ENCODE measurements around the gene ISG15. TPM values are rescaled to one million over a fixed set of nuclear protein-coding genes. Genes with fewer than 3 reads are reported as not detected.

Gene ISG15
- total and polyA plus RNA-seq, 9 of the 15 experiments (the other 6 are each of a cell fraction or from before 2014, with no cell fraction given) = 0.40 to 58.3 (median 12.2) TPM

DNA sequence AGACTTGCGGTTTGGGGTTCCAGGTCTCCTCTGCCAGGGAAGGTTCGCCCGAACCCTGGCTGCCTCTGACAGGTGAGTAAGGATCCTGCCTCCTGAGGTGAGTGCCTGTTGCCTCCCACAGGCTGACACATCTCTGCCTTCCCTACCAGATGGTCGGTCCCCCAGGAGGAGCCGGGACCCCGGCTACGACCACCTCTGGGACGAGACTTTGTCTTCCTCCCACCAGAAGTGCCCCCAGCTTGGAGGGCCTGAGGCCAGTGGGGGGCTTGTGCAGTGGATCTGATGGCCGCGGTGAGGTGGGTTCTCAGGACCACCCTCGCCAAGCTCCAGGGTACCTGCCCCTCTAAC lies 39.0 kb upstream of the ISG15 start:
- FAIRE-seq = no peak

More for the DNA sequence above, 39.0 kb upstream of the ISG15 start:
- intact Hi-C loops (cut with micrococcal nuclease) (no loop called here), in situ Hi-C loops (cut with MboI) (no loop called here)
- ATAC-seq (no peak), DNase-seq (ENCODE audit: extremely low read depth in 1 of 4, low spot score in 3 of 4) (no peak)
- Histone ChIP-seq H3K9me1 (ENCODE audit: control insufficient read depth, insufficient read depth, low read length) (no peaks in the 10 kb centered on the region), H3K27ac (ENCODE audit: extremely low read depth, low read depth, low read length) (no peak overlapping the region), H3K4me3 (no peak overlapping the region), H3K27me3 (ENCODE audit: control insufficient read depth in 2 of 2, insufficient read depth in 2 of 2, low read length in 2 of 2) (peaks cover 4 to 49% of the 10 kb centered on the region in 2 experiments; a peak in 3 of 5 replicates), H3K36me3 (ENCODE audit: control insufficient read depth, insufficient read depth, low read length) (no peaks in the 10 kb centered on the region), H3K79me2 (ENCODE audit: control insufficient read depth, insufficient read depth, low read length) (no peaks in the 10 kb centered on the region), H4K20me1 (replicated peaks; ENCODE audit: control insufficient read depth, insufficient read depth, low read length) (no peaks in the 10 kb centered on the region), H3K4me2 (ENCODE audit: insufficient read depth, low read length) (no peak overlapping the region), H3K4me1 (replicated peaks in 1 of 2; ENCODE audit: control insufficient read depth in 2 of 2, insufficient read depth in 2 of 2, low read length in 2 of 2) (peaks cover 0 to 74% of the 10 kb centered on the region in 2 experiments; a peak in 3 of 5 replicates), H3K9ac (ENCODE audit: insufficient read depth in 1 of 2, low read depth in 2 of 2, low read length in 2 of 2) (no peak overlapping the region), H2AFZ (ENCODE audit: low read depth, low read length) (no peak overlapping the region), H3K9me3 (replicated peaks; ENCODE audit: control insufficient read depth, insufficient read depth, low read depth, low read length) (peaks cover 3% of the 10 kb centered on the region)
- POLR2A ChIA-PET = interaction anchor here (1.0 kb wide), 1 partner anchor 9 kb away, joined by 3 read pairs; no protein-coding TSS in a partner anchor
- no TSS peak for BruUV-seq (replicated peaks)
- WGBS (ENCODE audit: insufficient coverage, low coverage, missing lambda C conversion rate) = 36% methylated on average over 11 of the region's 11 CpGs
- TF ChIP-seq KDM4B (IDR thresholded peaks at IDR 0.05; ENCODE audit: borderline replicate concordance in 2 of 2, low read depth in 1 of 2) (no peak), ZNF23 (CRISPR knock-in tag; IDR thresholded peaks at IDR 0.05) (no peak), CEBPG (CRISPR knock-in tag; IDR thresholded peaks at IDR 0.05) (no peak), CEBPG (tag; conservative IDR thresholded peaks at IDR 0.05 in 1 of 2, IDR thresholded peaks at IDR 0.05 in 1 of 2) (no peak), SIN3A (IDR thresholded peaks at IDR 0.05; ENCODE audit: borderline replicate concordance in 2 of 2, control insufficient read depth in 1 of 2, low read depth in 2 of 2, low read length in 2 of 2) (no peak), PCBP1 (IDR thresholded peaks at IDR 0.05; ENCODE audit: low read depth, low read length, poor library complexity, severe bottlenecking) (peak; percentile 17), PML (IDR thresholded peaks at IDR 0.05; ENCODE audit: low read length) (no peak)
- TF ChIP-seq, protein P1, sequence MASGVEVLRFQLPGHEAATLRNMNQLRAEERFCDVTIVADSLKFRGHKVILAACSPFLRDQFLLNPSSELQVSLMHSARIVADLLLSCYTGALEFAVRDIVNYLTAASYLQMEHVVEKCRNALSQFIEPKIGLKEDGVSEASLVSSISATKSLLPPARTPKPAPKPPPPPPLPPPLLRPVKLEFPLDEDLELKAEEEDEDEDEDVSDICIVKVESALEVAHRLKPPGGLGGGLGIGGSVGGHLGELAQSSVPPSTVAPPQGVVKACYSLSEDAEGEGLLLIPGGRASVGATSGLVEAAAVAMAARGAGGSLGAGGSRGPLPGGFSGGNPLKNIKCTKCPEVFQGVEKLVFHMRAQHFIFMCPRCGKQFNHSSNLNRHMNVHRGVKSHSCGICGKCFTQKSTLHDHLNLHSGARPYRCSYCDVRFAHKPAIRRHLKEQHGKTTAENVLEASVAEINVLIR (CRISPR knock-in tag; IDR thresholded peaks at IDR 0.05) = no peak
- TF ChIP-seq, protein P2, sequence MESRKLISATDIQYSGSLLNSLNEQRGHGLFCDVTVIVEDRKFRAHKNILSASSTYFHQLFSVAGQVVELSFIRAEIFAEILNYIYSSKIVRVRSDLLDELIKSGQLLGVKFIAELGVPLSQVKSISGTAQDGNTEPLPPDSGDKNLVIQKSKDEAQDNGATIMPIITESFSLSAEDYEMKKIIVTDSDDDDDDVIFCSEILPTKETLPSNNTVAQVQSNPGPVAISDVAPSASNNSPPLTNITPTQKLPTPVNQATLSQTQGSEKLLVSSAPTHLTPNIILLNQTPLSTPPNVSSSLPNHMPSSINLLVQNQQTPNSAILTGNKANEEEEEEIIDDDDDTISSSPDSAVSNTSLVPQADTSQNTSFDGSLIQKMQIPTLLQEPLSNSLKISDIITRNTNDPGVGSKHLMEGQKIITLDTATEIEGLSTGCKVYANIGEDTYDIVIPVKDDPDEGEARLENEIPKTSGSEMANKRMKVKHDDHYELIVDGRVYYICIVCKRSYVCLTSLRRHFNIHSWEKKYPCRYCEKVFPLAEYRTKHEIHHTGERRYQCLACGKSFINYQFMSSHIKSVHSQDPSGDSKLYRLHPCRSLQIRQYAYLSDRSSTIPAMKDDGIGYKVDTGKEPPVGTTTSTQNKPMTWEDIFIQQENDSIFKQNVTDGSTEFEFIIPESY (CRISPR knock-in tag; IDR thresholded peaks at IDR 0.05) = no peak
- CTCF ChIA-PET (ENCODE audit: low intra/inter-chr PET ratio) = no interaction called here
